OCI-LY3 (cell line): Measurements from ENCODE around the gene CSE1L.

ENCODE experiments used
- H2AFZ ChIP-seq: fragments of 200-600, 300-600 bp; shearing (Covaris generic); 2 replicates; pipeline ENCODE4 v1.6.0; 2014; ENCODE audit warnings: antibody characterized with exemption, low read depth, low read length
- H3K27ac ChIP-seq: fragments of 200-600, 300-600 bp; sonication (generic); 2 replicates; pipeline ENCODE4 v1.5.1; 2014; ENCODE audit warnings: mild to moderate bottlenecking, low read length, moderate library complexity, mixed read lengths
- H3K27me3 ChIP-seq: fragments of 200-600, 300-600 bp; sonication (generic); 2 replicates; pipeline ENCODE4 v1.6.1; 2014; ENCODE audit warnings: low read depth, low read length, mixed read lengths
- H3K36me3 ChIP-seq: fragments of 200-600, 300-600 bp; sonication (generic); replicated peaks from 2 replicates; pipeline ENCODE3; 2014; ENCODE audit warnings: low read depth, low read length, mixed read lengths
- H3K4me1 ChIP-seq: fragments of 300-600, 200-600 bp; sonication (generic); 2 replicates; pipeline ENCODE4 v1.6.1; 2014; ENCODE audit warnings: low read length, mixed read lengths
- H3K4me2 ChIP-seq: fragments of 200-600, 300-600 bp; sonication (generic); 2 replicates; pipeline ENCODE4 v1.6.1; 2014; ENCODE audit warnings: low read length, mixed read lengths
- H3K4me3 ChIP-seq: fragments of 300-600, 200-600 bp; sonication (generic); 2 replicates; pipeline ENCODE4 v1.5.1; 2014; ENCODE audit warnings: antibody characterized with exemption, mild to moderate bottlenecking, low read length, moderate library complexity
- H3K79me2 ChIP-seq: fragments of 300-600, 200-600 bp; shearing (Covaris generic); 2 replicates; pipeline ENCODE4 v1.6.1; 2014; ENCODE audit warnings: mild to moderate bottlenecking, low read length, mixed read lengths
- H3K9ac ChIP-seq: fragments of 300-600, 200-600 bp; shearing (Covaris generic); 2 replicates; pipeline ENCODE4 v1.6.0; 2014; ENCODE audit warnings: mild to moderate bottlenecking, low read length, moderate library complexity
- H3K9me3 ChIP-seq: fragments of 200-600, 300-600 bp; shearing (Covaris generic); 2 replicates; pipeline ENCODE4 v1.6.1; 2014; ENCODE audit warnings: low read length, mixed read lengths; ENCODE audit not compliant: insufficient read depth
- H4K20me1 ChIP-seq: fragments of 200-600, 300-600 bp; sonication (generic); 2 replicates; pipeline ENCODE4 v1.6.1; 2016; ENCODE audit warnings: low read length, mixed read lengths; ENCODE audit not compliant: insufficient read depth
- EZH2phosphoT487 ChIP-seq: fragments of 200-600 bp; shearing (Covaris generic); IDR thresholded peaks from 2 replicates; pipeline ENCODE4 v1.6.1; 2018; ENCODE audit warnings: antibody characterized with exemption, mixed run types, low read depth
- TF ChIP-seq, protein P1 (sequence below): fragments of 200-600, 300-600 bp; sonication (generic); IDR thresholded peaks from 2 replicates; pipeline ENCODE4 v1.5.1; 2014; ENCODE audit warnings: antibody characterized with exemption, low read length, low read depth

The CSE1L gene

DNA sequence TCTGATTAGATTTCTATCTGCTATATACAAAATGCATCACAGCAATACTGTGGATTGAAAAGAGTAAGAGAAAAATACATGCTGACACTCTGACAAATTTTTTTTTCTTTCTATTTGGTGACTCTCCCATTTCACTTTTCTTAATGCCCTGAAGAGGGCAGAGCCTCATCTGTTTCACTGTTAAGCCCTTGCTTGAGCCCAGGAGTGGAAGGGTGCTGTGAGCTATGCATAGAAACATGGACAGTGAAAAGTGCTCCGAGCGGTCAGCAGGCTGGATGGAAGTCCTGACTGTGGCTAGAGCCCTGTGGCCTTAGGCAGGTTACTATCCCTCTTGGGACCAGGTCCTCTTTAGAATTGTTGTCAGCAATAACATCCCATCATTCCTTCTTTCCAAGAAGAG, 17.4 kb upstream of the CSE1L start:
- no peaks in the 10 kb centered on the region for H3K79me2 ChIP-seq
- no peak overlapping the region for H3K4me3 ChIP-seq
- H3K4me1 ChIP-seq: no peaks in the 10 kb centered on the region
- H3K4me2 ChIP-seq: no peak overlapping the region
- H3K36me3 ChIP-seq: peaks cover 43% of the 10 kb centered on the region
- TF ChIP-seq, protein P1, sequence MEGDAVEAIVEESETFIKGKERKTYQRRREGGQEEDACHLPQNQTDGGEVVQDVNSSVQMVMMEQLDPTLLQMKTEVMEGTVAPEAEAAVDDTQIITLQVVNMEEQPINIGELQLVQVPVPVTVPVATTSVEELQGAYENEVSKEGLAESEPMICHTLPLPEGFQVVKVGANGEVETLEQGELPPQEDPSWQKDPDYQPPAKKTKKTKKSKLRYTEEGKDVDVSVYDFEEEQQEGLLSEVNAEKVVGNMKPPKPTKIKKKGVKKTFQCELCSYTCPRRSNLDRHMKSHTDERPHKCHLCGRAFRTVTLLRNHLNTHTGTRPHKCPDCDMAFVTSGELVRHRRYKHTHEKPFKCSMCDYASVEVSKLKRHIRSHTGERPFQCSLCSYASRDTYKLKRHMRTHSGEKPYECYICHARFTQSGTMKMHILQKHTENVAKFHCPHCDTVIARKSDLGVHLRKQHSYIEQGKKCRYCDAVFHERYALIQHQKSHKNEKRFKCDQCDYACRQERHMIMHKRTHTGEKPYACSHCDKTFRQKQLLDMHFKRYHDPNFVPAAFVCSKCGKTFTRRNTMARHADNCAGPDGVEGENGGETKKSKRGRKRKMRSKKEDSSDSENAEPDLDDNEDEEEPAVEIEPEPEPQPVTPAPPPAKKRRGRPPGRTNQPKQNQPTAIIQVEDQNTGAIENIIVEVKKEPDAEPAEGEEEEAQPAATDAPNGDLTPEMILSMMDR: peak; percentile 46
- TF ChIP-seq EZH2phosphoT487: no peak
- H3K9ac ChIP-seq: no peak overlapping the region
- H3K27ac ChIP-seq: no peak overlapping the region
- H4K20me1 ChIP-seq: no peaks in the 10 kb centered on the region
- H3K27me3 ChIP-seq: no peaks in the 10 kb centered on the region
- H2AFZ ChIP-seq: no peak overlapping the region
- H3K9me3 ChIP-seq: no peaks in the 10 kb centered on the region

DNA sequence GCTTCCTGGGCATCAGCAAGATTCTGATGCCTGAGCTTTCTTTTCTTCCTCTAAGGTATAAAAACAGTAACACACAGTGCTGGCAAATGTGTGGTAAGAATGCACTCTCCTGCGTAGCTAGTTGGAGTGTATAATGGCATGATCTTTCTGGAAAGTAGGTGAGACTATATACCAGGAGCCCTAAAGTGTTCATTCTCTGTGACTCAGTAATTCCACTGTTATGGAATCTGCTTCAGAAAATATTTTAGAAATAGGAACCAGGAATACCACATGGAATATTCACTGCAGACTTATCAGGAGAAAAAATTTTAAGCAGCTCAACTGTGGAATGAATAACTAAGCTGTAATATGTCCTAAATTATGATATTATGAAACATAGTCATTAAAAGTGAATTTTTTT, 16.9 kb upstream of the CSE1L start:
- H3K79me2 ChIP-seq: no peaks in the 10 kb centered on the region
- H3K27ac ChIP-seq: no peak overlapping the region
- H3K4me1 ChIP-seq: no peaks in the 10 kb centered on the region
- no peak overlapping the region for H3K9ac ChIP-seq
- H3K27me3 ChIP-seq: no peaks in the 10 kb centered on the region
- no peaks in the 10 kb centered on the region for H3K9me3 ChIP-seq
- H3K4me3 ChIP-seq: no peak overlapping the region
- no peak overlapping the region for H2AFZ ChIP-seq
- no peaks in the 10 kb centered on the region for H4K20me1 ChIP-seq
- H3K36me3 ChIP-seq: peaks cover 44% of the 10 kb centered on the region
- no peak overlapping the region for H3K4me2 ChIP-seq
- TF ChIP-seq, protein P1: no peak
- no peak for TF ChIP-seq EZH2phosphoT487

DNA sequence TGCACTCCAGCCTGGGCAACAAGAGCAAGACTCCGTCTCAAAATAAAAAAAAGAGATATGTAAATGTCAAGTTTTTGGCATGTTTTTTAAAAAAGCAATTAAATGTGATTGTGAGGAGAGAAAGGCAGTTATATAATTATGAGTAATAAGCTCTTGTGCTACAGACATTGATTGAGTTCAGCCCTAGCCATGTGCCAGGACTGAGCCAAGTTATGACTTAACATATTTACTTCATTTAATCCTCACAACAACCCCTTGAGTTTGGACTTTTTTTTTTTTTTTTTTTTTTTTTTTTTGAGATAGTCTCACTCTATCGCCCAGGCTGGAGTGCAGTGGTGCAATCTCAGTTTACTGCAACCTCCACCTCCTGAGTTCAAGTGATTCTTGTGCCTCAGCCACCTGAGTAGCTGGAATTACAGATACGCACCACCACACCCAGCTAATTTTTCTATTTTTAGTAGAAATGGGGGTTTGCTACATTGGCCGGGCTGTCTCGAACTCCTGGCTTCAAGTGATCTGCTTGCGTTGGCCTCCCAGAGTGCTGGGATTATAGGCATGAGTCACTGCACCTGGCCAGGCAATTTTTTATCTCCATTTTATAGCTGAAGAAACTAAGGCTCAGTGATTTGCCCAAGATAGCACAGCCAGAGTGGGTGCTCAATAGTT, 15.0 kb upstream of the CSE1L start:
- no peaks in the 10 kb centered on the region for H3K9me3 ChIP-seq
- no peaks in the 10 kb centered on the region for H4K20me1 ChIP-seq
- H3K4me2 ChIP-seq: no peak overlapping the region
- H3K27ac ChIP-seq: no peak overlapping the region
- TF ChIP-seq, protein P1: no peak
- no peak for TF ChIP-seq EZH2phosphoT487
- H3K27me3 ChIP-seq: no peaks in the 10 kb centered on the region
- H3K4me1 ChIP-seq: no peaks in the 10 kb centered on the region
- no peaks in the 10 kb centered on the region for H3K79me2 ChIP-seq
- no peak overlapping the region for H2AFZ ChIP-seq
- no peak overlapping the region for H3K9ac ChIP-seq
- H3K36me3 ChIP-seq: peaks cover 48% of the 10 kb centered on the region
- H3K4me3 ChIP-seq: no peak overlapping the region

DNA sequence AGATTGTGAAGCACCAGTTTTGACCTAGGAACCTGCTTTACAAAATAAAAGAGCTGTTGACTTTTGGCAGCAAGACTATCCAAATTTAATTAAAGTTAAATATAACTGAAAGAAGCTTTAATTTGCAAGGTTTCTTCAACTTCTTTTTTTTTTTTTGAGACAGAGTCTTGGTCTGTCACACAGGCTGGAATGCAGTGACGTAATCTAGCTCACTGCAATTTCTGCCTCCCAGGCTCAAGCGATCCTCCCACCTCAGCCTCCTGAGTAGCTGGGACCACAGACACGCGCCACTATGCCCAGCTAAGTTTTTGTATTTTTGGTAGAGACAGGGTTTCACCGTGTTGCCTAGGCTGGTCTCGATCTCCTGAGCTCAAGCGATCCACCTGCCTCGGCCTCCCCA, 13.7 kb upstream of the CSE1L start:
- no peak overlapping the region for H3K9ac ChIP-seq
- H4K20me1 ChIP-seq: no peaks in the 10 kb centered on the region
- H3K79me2 ChIP-seq: no peaks in the 10 kb centered on the region
- no peaks in the 10 kb centered on the region for H3K4me1 ChIP-seq
- no peak overlapping the region for H3K4me3 ChIP-seq
- H3K27ac ChIP-seq: no peak overlapping the region
- peaks cover 48% of the 10 kb centered on the region for H3K36me3 ChIP-seq
- H3K9me3 ChIP-seq: no peaks in the 10 kb centered on the region
- no peaks in the 10 kb centered on the region for H3K27me3 ChIP-seq
- H3K4me2 ChIP-seq: no peak overlapping the region
- no peak overlapping the region for H2AFZ ChIP-seq
- TF ChIP-seq, protein P1: no peak
- TF ChIP-seq EZH2phosphoT487: no peak
